ENCODE measurements around the gene MYLIP. TPM values are rescaled to one million over a fixed set of nuclear protein-coding genes. Genes with fewer than 3 reads are reported as not detected.

MYLIP gene
- total RNA-seq, 4 donors from 2014 or later, result 8.6 to 32.0 (median 17.5) TPM

- WGBS, 2 donors, result 69 to 75% methylated on average over 11 to 14 of the region's 45 CpGs
- no peaks in the 10 kb centered on the region for H3K36me3 ChIP-seq
- H3K27ac ChIP-seq, result no peak overlapping the region
- H3K27me3 ChIP-seq, result no peaks in the 10 kb centered on the region
- no peak for TF ChIP-seq CTCF (IDR thresholded peaks at IDR 0.05)
- TF ChIP-seq POLR2A (IDR thresholded peaks at IDR 0.05), result no peak
- intact Hi-C loops (cut with DNase I), result loop anchor here (5.0 kb wide), 1 partner anchor 489 kb away; no protein-coding TSS in a partner anchor
- H3K4me3 ChIP-seq, result no peak overlapping the region
- no peaks in the 10 kb centered on the region for H3K9me3 ChIP-seq
- no peak for DNase-seq
- H3K4me1 ChIP-seq, result peaks cover 0 to 19% (median 0%) of the 10 kb centered on the region in 3 donors
These were observed 52.0 kb downstream of the MYLIP start for GRCh38 chr6:16180696-16181438.

- intact Hi-C loops (cut with DNase I), result loop anchor here (5.0 kb wide), 1 partner anchor 489 kb away; no protein-coding TSS in a partner anchor
- H3K36me3 ChIP-seq, result no peaks in the 10 kb centered on the region
- no peak overlapping the region for H3K4me3 ChIP-seq
- WGBS, 2 donors, result 64 to 65% methylated on average over 11 to 14 of the region's 14 CpGs
- no peak overlapping the region for H3K27ac ChIP-seq
- no peaks in the 10 kb centered on the region for H3K27me3 ChIP-seq
- no peaks in the 10 kb centered on the region for H3K9me3 ChIP-seq
- no peak for DNase-seq
- TF ChIP-seq CTCF (IDR thresholded peaks at IDR 0.05) (no peak), POLR2A (IDR thresholded peaks at IDR 0.05) (no peak)
- peaks cover 0 to 19% (median 0%) of the 10 kb centered on the region in 3 donors for H3K4me1 ChIP-seq
These were observed 52.8 kb downstream of the MYLIP start for GRCh38 chr6:16181439-16182297.

- WGBS, 2 donors, result 23% methylated on average over 4 of the region's 4 CpGs
- peak overlapping the region in 1 of 4 donors; percentile 45 for H3K27ac ChIP-seq
These were observed 54.3 kb downstream of the MYLIP start for GRCh38 chr6:16183187-16183664.

GRCh38 chr6:16184129-16184528, 55.2 kb downstream of the MYLIP start:
- TF ChIP-seq POLR2A (IDR thresholded peaks at IDR 0.05) (no peak), CTCF (IDR thresholded peaks at IDR 0.05) (peak in 4 of 6 experiments; percentile 17 to 57 (median 36))
- DNase-seq, result no peak
- no peaks in the 10 kb centered on the region for H3K9me3 ChIP-seq
- no peak overlapping the region for H3K27ac ChIP-seq
- intact Hi-C loops (cut with DNase I), result loop anchor here (5.0 kb wide), 1 partner anchor 492 kb away; no protein-coding TSS in a partner anchor
- WGBS, 2 donors, result 31% methylated on average over 3 of the region's 3 CpGs; no CpG with 5 or more reads in 1 of the 2 donors
- H3K27me3 ChIP-seq, result no peaks in the 10 kb centered on the region
- no peak overlapping the region for H3K4me3 ChIP-seq
- no peaks in the 10 kb centered on the region for H3K36me3 ChIP-seq
- H3K4me1 ChIP-seq, result peaks cover 0 to 19% (median 0%) of the 10 kb centered on the region in 3 donors

More at GRCh38 chr6:16183187-16183664, 54.3 kb downstream of the MYLIP start:
- Histone ChIP-seq H3K4me1 (peaks cover 0 to 19% (median 0%) of the 10 kb centered on the region in 3 donors), H3K9me3 (no peaks in the 10 kb centered on the region), H3K4me3 (peak overlapping the region in 1 of 4 donors; percentile 19), H3K27me3 (no peaks in the 10 kb centered on the region), H3K36me3 (no peaks in the 10 kb centered on the region)
- intact Hi-C loops (cut with DNase I), result loop anchor here (5.0 kb wide), 1 partner anchor 491 kb away; no protein-coding TSS in a partner anchor
- TF ChIP-seq POLR2A (IDR thresholded peaks at IDR 0.05) (no peak), CTCF (IDR thresholded peaks at IDR 0.05) (peak; percentile 18 to 85 (median 74))
- no peak for DNase-seq
